Panc1 (cell line): Measurements from ENCODE around the gene MIER2.

Source experiments
- CTCF ChIP-seq: fragments of 450-650 bp; IDR thresholded peaks from 2 replicates; pipeline ENCODE4 v1.5.1; 2017; ENCODE audit warnings: mild to moderate bottlenecking
- POLR2AphosphoS5 ChIP-seq: IDR thresholded peaks from 2 replicates; pipeline ENCODE4 v1.6.1; 2012; ENCODE audit warnings: mild to moderate bottlenecking, low read depth, low read length, moderate library complexity
- REST ChIP-seq, 2 experiments: IDR thresholded peaks; 2 replicates each; pipeline ENCODE4 v1.6.1; 2011 to 2012; ENCODE audit warnings: low read depth in 2 of 2, control low read depth in 1 of 2, low read length in 1 of 2, mild to moderate bottlenecking in 1 of 2, moderate library complexity in 1 of 2; ENCODE audit not compliant: insufficient read depth in 1 of 2
- SIN3A ChIP-seq: IDR thresholded peaks from 2 replicates; pipeline ENCODE4 v1.6.1; 2012; ENCODE audit warnings: low read depth, mild to moderate bottlenecking, low read length, moderate library complexity, borderline replicate concordance; ENCODE audit not compliant: insufficient read depth

- TF ChIP-seq REST (IDR thresholded peaks at IDR 0.05; ENCODE audit: insufficient read depth in 1 of 2, low read depth in 2 of 2, low read length in 1 of 2), result no peak
- TF ChIP-seq CTCF, result no peak
- TF ChIP-seq POLR2AphosphoS5, result no peak
- no peak for TF ChIP-seq SIN3A
Observed at GRCh38 chr19:275000-275399, 69.6 kb downstream of the MIER2 start.
